ENCODE measurements around the gene GLS2. TPM values are rescaled to one million over a fixed set of nuclear protein-coding genes. Genes with fewer than 3 reads are reported as not detected.

The GLS2 gene
- total RNA-seq (2011; cell fraction: chromatin; rRNA removed; ENCODE audit: low replicate concordance) = not detected in 2 replicates
- total RNA-seq (2011; cell fraction: nucleolus; rRNA removed) = not detected in 2 replicates
- total RNA-seq (2011; cell fraction: nucleoplasm; rRNA removed) = not detected in 2 replicates
- total RNA-seq (2014; rRNA removed) (0.29 TPM in 1 of 2 replicates, not detected in the other), total RNA-seq (2014; rRNA removed; fragmentation: Illumina TruSeq; extraction: Trizol) (not detected in 2 replicates), total RNA-seq (2015; rRNA removed; fragmentation: Illumina TruSeq; extraction: Trizol) (not detected in 2 replicates), total RNA-seq (2021) (not detected in 2 replicates), polyA plus RNA-seq (2011; rRNA removed) (0.09 and 0.11 TPM in 2 replicates), polyA plus RNA-seq (2014; fragmentation: Illumina TruSeq; extraction: Trizol) (not detected in 2 replicates), polyA plus RNA-seq (2014; fragmentation: Nextera tagmentation; extraction: Ambion mirVana) (not detected), polyA plus RNA-seq (2014; rRNA removed) (not detected in 2 replicates), polyA minus RNA-seq (2011; rRNA and poly(A)+ RNA removed) (0.21 TPM in 1 of 2 replicates, not detected in the other), Bru-seq, nascent RNA (not detected), BruChase-seq, experiment 1, labeled RNA remaining after a 2-hour chase (percentile 12 among the genes with signal in this experiment), BruChase-seq, experiment 2, labeled RNA remaining after a 6-hour chase (percentile 19 among the genes with signal in this experiment)
- polyA plus RNA-seq (2011; cell fraction: cytosol; rRNA removed) = 0.04 and 0.12 TPM in 2 replicates
- polyA plus RNA-seq (2011; cell fraction: nucleus; rRNA removed) = 0.11 and 0.39 TPM in 2 replicates
- not detected in 2 replicates for polyA plus RNA-seq (2012)
- not detected in 2 replicates for polyA minus RNA-seq (2011; cell fraction: cytosol; rRNA and poly(A)+ RNA removed)
- not detected in 2 replicates for polyA minus RNA-seq (2011; cell fraction: nucleus; rRNA and poly(A)+ RNA removed)
- long read RNA-seq, experiment 1, partial matches to known transcripts = 0 of 5 reads
- long read RNA-seq, experiment 1, other reads (novel, unspliced or antisense) = 5 of 5 reads
- long read RNA-seq, experiment 2 = 0 reads
- long read RNA-seq, experiment 3 = 0 reads

DNA sequence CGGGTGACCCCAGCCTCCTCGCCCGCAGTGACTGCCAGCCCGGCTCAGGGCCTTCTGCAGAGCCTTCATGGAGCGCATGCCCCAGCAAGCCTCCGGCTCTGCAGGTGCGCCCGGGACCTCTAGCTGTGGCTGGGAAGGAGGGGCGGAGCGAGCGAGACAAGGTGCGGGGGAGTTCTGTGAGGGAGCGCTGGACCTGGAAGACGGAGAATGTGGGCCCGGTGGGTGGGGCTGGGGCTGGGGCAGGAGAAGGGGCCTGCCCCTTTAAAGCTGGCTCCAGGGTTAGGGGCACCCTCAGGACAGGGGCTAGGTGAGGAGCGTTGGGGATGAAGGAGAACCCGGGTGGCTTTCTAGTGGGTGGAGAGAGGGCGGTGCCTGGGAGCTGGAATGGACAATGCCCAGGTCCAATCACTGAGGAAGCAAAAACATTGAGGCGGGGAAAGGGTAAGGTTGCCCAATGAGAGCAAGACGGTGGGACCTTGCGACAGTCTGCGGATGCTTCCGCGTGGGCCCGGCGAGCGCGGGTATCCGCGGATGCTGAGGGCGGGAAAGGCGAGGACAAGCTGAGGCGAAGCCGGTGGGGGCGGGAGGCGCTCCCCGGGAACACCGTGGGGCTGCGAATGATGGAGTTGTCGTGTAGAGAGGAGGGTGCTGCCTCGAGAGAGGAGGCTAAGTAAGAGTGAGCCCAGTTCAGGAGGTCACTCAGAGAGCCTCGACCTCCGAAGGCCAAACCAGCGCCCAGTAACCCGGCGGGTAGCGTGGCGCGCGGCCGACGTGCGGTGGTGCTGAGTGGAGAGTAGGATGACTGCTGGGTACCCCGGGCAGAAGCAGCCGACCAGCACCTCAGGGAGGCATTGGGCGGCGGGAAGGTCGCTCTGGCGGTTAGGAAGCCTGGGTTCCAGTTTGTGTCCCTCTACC lies at the start of gene GLS2:
GLS2 (minus strand) TSS at position 121 of the 915 bp plus-strand sequence; CDS start at position 78, 43 bp downstream.
- peak within 1 kb of the TSS; percentile 35; the same call in 1 of the 2 replicates for H2AFZ ChIP-seq (ENCODE audit: low read depth, low read length)
- H3K36me3 ChIP-seq (ENCODE audit: control insufficient read depth, insufficient read depth, low read length) = no peaks in the 10 kb centered on the region
- no peaks in the 10 kb centered on the region for H3K9me3 ChIP-seq (replicated peaks; ENCODE audit: control insufficient read depth, insufficient read depth, low read depth, low read length)
- H3K9ac ChIP-seq (ENCODE audit: insufficient read depth in 1 of 2, low read depth in 2 of 2, low read length in 2 of 2) = peak within 1 kb of the TSS in 1 of 2 experiments; percentile 45; a peak in 2 of 4 replicates
- H3K9me1 ChIP-seq (ENCODE audit: control insufficient read depth, insufficient read depth, low read length) = no peaks in the 10 kb centered on the region
- no peaks in the 10 kb centered on the region for H3K79me2 ChIP-seq (ENCODE audit: control insufficient read depth, insufficient read depth, low read length)
- ATAC-seq = peak; percentile 84
- FAIRE-seq = no peak
- H3K4me3 ChIP-seq = no peak within 1 kb of the TSS
- H3K27ac ChIP-seq (ENCODE audit: extremely low read depth, low read depth, low read length) = no peak within 1 kb of the TSS
- no peaks in the 10 kb centered on the region; the same call in 1 of the 2 replicates for H4K20me1 ChIP-seq (replicated peaks; ENCODE audit: control insufficient read depth, insufficient read depth, low read length)
- intact Hi-C loops (cut with micrococcal nuclease) = no loop called here
- BruUV-seq (replicated peaks) = no TSS peak
- H3K4me1 ChIP-seq (replicated peaks in 1 of 2; ENCODE audit: control insufficient read depth in 2 of 2, insufficient read depth in 2 of 2, low read length in 2 of 2) = peaks cover 7 to 17% of the 10 kb centered on the region in 2 experiments; a peak in 3 of 5 replicates
- in situ Hi-C loops (cut with MboI) = no loop called here
- no peak within 1 kb of the TSS; the same call in 1 of the 2 replicates for H3K4me2 ChIP-seq (ENCODE audit: insufficient read depth, low read length)
- WGBS (ENCODE audit: insufficient coverage, low coverage, missing lambda C conversion rate) = 28% methylated on average over 32 of the region's 59 CpGs
- peak; percentile 28 to 67 (median 54) for DNase-seq (ENCODE audit: extremely low read depth in 1 of 4, low spot score in 3 of 4)
- peaks cover 27 to 51% of the 10 kb centered on the region in 2 experiments for H3K27me3 ChIP-seq (ENCODE audit: control insufficient read depth in 2 of 2, insufficient read depth in 2 of 2, low read length in 2 of 2)
- POLR2A ChIA-PET = interaction anchor here (0.6 to 3.2 kb wide), 6 partner anchors 9 to 196 kb away, joined by 3 to 14 read pairs (median 3); no protein-coding TSS in a partner anchor
- CTCF ChIA-PET (ENCODE audit: low intra/inter-chr PET ratio) = no interaction called here
- TF ChIP-seq ZBED1 (IDR thresholded peaks at IDR 0.05) (no peak), CEBPB (tag; IDR thresholded peaks at IDR 0.05) (peak; percentile 66), ILK (tag; IDR thresholded peaks at IDR 0.05; ENCODE audit: borderline replicate concordance, low read depth) (no peak), HSF4 (CRISPR knock-in tag; IDR thresholded peaks at IDR 0.05; ENCODE audit: borderline replicate concordance) (no peak), EGR1 (conservative IDR thresholded peaks at IDR 0.05) (peak; percentile 15; the same call in 1 of the 2 replicates), RBM17 (IDR thresholded peaks at IDR 0.05; ENCODE audit: borderline replicate concordance, low read depth, low read length) (no peak), E2F3 (CRISPR knock-in tag; IDR thresholded peaks at IDR 0.05) (no peak), HMBOX1 (IDR thresholded peaks at IDR 0.05) (no peak), CEBPG (CRISPR knock-in tag; IDR thresholded peaks at IDR 0.05) (no peak), CEBPG (tag; conservative IDR thresholded peaks at IDR 0.05 in 1 of 2, IDR thresholded peaks at IDR 0.05 in 1 of 2) (no peak), MCM3 (IDR thresholded peaks at IDR 0.05) (no peak), HBP1 (CRISPR knock-in tag; IDR thresholded peaks at IDR 0.05) (no peak), YBX1 (IDR thresholded peaks at IDR 0.05) (no peak), ZNF263 (CRISPR knock-in tag; IDR thresholded peaks at IDR 0.05; ENCODE audit: borderline replicate concordance) (peak; percentile 90)
- TF ChIP-seq, protein P1, sequence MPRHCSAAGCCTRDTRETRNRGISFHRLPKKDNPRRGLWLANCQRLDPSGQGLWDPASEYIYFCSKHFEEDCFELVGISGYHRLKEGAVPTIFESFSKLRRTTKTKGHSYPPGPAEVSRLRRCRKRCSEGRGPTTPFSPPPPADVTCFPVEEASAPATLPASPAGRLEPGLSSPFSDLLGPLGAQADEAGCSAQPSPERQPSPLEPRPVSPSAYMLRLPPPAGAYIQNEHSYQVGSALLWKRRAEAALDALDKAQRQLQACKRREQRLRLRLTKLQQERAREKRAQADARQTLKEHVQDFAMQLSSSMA (CRISPR knock-in tag; IDR thresholded peaks at IDR 0.05) = no peak

Data from K562 (cell line).